ENCODE data around the gene SNX9.
"Not testable (repeated sequence)": the region's sequence is repeated elsewhere in the genome, so short reads cannot be mapped to it uniquely, and the experiment has no call there.

SNX9 gene

GRCh38 chr6:157950899-157951298 is 127.9 kb downstream of the SNX9 start:
- WGBS = no CpG with 5 or more reads among the region's 1 CpG
- not testable (repeated sequence) for H3K27me3 ChIP-seq (ENCODE audit: control insufficient read depth in 1 of 2, insufficient read depth in 1 of 2, low read length in 2 of 2); H3K4ac ChIP-seq (ENCODE audit: low read depth in 1 of 2, low read length in 2 of 2)

GRCh38 chr6:157951828-157952227 is 128.8 kb downstream of the SNX9 start:
- Histone ChIP-seq H4K8ac (ENCODE audit: low read length) (no peak overlapping the region), H4K91ac (ENCODE audit: low read length) (no peak overlapping the region), H3K9ac (ENCODE audit: low read length) (no peak overlapping the region), H3K4me3 (ENCODE audit: insufficient read depth in 1 of 2, low read depth in 1 of 2, low read length in 2 of 2) (no peak overlapping the region), H3K14ac (ENCODE audit: low read length in 2 of 2) (no peak overlapping the region), H2AK5ac (ENCODE audit: low read length, severe bottlenecking) (no peak overlapping the region), H3K27me3 (ENCODE audit: control insufficient read depth in 1 of 2, insufficient read depth in 1 of 2, low read length in 2 of 2) (no peaks in the 10 kb centered on the region), H3K4me2 (ENCODE audit: low read length, poor library complexity, severe bottlenecking) (no peak overlapping the region), H3K9me3 (ENCODE audit: control insufficient read depth, low read length) (peaks cover 20% of the 10 kb centered on the region), H2BK5ac (ENCODE audit: low read depth, low read length, poor library complexity, severe bottlenecking) (no peak overlapping the region), H3K27ac (ENCODE audit: low read length, poor library complexity, severe bottlenecking) (no peak overlapping the region), H3K18ac (ENCODE audit: low read depth in 1 of 2, low read length in 2 of 2) (no peak overlapping the region), H2BK12ac (ENCODE audit: low read length in 2 of 2) (no peak overlapping the region), H3K4me1 (ENCODE audit: control insufficient read depth, insufficient read depth, low read depth, low read length) (no peaks in the 10 kb centered on the region), H2BK15ac (ENCODE audit: low read depth, poor library complexity, severe bottlenecking) (no peak overlapping the region), H3K4ac (ENCODE audit: low read depth in 1 of 2, low read length in 2 of 2) (no peak overlapping the region), H2BK120ac (ENCODE audit: low read depth, low read length) (no peak overlapping the region), H2AFZ (ENCODE audit: low read depth, low read length) (no peak overlapping the region), H3K23ac (ENCODE audit: low read length in 2 of 2) (no peak overlapping the region), H3K79me1 (replicated peaks; ENCODE audit: low read length, poor library complexity, severe bottlenecking) (no peaks in the 10 kb centered on the region), H3K36me3 (ENCODE audit: control insufficient read depth in 1 of 2, insufficient read depth in 2 of 2, low read depth in 1 of 2, low read length in 2 of 2) (peaks cover 7 to 15% of the 10 kb centered on the region in 2 experiments)
- no peak for DNase-seq
- WGBS = 91% methylated on average over 7 of the region's 9 CpGs

More at GRCh38 chr6:157950899-157951298, 127.9 kb downstream of the SNX9 start:
- H2BK12ac ChIP-seq (ENCODE audit: low read length in 2 of 2); H3K4me3 ChIP-seq (ENCODE audit: insufficient read depth in 1 of 2, low read depth in 1 of 2, low read length in 2 of 2); H4K91ac ChIP-seq (ENCODE audit: low read length); H3K9ac ChIP-seq (ENCODE audit: low read length); H3K27ac ChIP-seq (ENCODE audit: low read length, poor library complexity, severe bottlenecking); H2AK5ac ChIP-seq (ENCODE audit: low read length, severe bottlenecking); H2BK5ac ChIP-seq (ENCODE audit: low read depth, low read length, poor library complexity, severe bottlenecking); H2BK120ac ChIP-seq (ENCODE audit: low read depth, low read length); DNase-seq; H4K8ac ChIP-seq (ENCODE audit: low read length); H3K14ac ChIP-seq (ENCODE audit: low read length in 2 of 2); H2BK15ac ChIP-seq (ENCODE audit: low read depth, poor library complexity, severe bottlenecking); H2AFZ ChIP-seq (ENCODE audit: low read depth, low read length); H3K4me1 ChIP-seq (ENCODE audit: control insufficient read depth, insufficient read depth, low read depth, low read length); H3K79me1 ChIP-seq (replicated peaks; ENCODE audit: low read length, poor library complexity, severe bottlenecking); H3K23ac ChIP-seq (ENCODE audit: low read length in 2 of 2); H3K4me2 ChIP-seq (ENCODE audit: low read length, poor library complexity, severe bottlenecking); H3K18ac ChIP-seq (ENCODE audit: low read depth in 1 of 2, low read length in 2 of 2): not testable (repeated sequence)
- Histone ChIP-seq H3K9me3 (ENCODE audit: control insufficient read depth, low read length) (peaks cover 28% of the 10 kb centered on the region), H3K36me3 (ENCODE audit: control insufficient read depth in 1 of 2, insufficient read depth in 2 of 2, low read depth in 1 of 2, low read length in 2 of 2) (peaks cover 12 to 24% of the 10 kb centered on the region in 2 experiments)

GRCh38 chr6:157952861-157953351 is 129.9 kb downstream of the SNX9 start:
- no peak overlapping the region for H2BK15ac ChIP-seq (ENCODE audit: low read depth, poor library complexity, severe bottlenecking)
- no peak overlapping the region for H3K4me3 ChIP-seq (ENCODE audit: insufficient read depth in 1 of 2, low read depth in 1 of 2, low read length in 2 of 2)
- H3K23ac ChIP-seq (ENCODE audit: low read length in 2 of 2) = no peak overlapping the region
- H4K8ac ChIP-seq (ENCODE audit: low read length) = peak overlapping the region; percentile 36
- no peak overlapping the region for H2AK5ac ChIP-seq (ENCODE audit: low read length, severe bottlenecking)
- H3K18ac ChIP-seq (ENCODE audit: low read depth in 1 of 2, low read length in 2 of 2) = no peak overlapping the region
- H2BK12ac ChIP-seq (ENCODE audit: low read length in 2 of 2) = no peak overlapping the region
- H3K27me3 ChIP-seq (ENCODE audit: control insufficient read depth in 1 of 2, insufficient read depth in 1 of 2, low read length in 2 of 2) = no peaks in the 10 kb centered on the region
- no peak overlapping the region for H3K9ac ChIP-seq (ENCODE audit: low read length)
- peaks cover 2 to 4% of the 10 kb centered on the region in 2 experiments for H3K36me3 ChIP-seq (ENCODE audit: control insufficient read depth in 1 of 2, insufficient read depth in 2 of 2, low read depth in 1 of 2, low read length in 2 of 2)
- H3K9me3 ChIP-seq (ENCODE audit: control insufficient read depth, low read length) = peaks cover 14% of the 10 kb centered on the region
- H3K4ac ChIP-seq (ENCODE audit: low read depth in 1 of 2, low read length in 2 of 2) = no peak overlapping the region
- no peak overlapping the region for H2BK120ac ChIP-seq (ENCODE audit: low read depth, low read length)
- no peak overlapping the region for H2AFZ ChIP-seq (ENCODE audit: low read depth, low read length)
- no peak overlapping the region for H4K91ac ChIP-seq (ENCODE audit: low read length)
- H3K4me2 ChIP-seq (ENCODE audit: low read length, poor library complexity, severe bottlenecking) = no peak overlapping the region
- no peak for DNase-seq
- no peak overlapping the region for H3K14ac ChIP-seq (ENCODE audit: low read length in 2 of 2)
- H3K27ac ChIP-seq (ENCODE audit: low read length, poor library complexity, severe bottlenecking) = no peak overlapping the region
- no peaks in the 10 kb centered on the region for H3K4me1 ChIP-seq (ENCODE audit: control insufficient read depth, insufficient read depth, low read depth, low read length)
- H2BK5ac ChIP-seq (ENCODE audit: low read depth, low read length, poor library complexity, severe bottlenecking) = no peak overlapping the region
- no peaks in the 10 kb centered on the region for H3K79me1 ChIP-seq (replicated peaks; ENCODE audit: low read length, poor library complexity, severe bottlenecking)
- 87% methylated on average over 6 of the region's 7 CpGs for WGBS

DNA sequence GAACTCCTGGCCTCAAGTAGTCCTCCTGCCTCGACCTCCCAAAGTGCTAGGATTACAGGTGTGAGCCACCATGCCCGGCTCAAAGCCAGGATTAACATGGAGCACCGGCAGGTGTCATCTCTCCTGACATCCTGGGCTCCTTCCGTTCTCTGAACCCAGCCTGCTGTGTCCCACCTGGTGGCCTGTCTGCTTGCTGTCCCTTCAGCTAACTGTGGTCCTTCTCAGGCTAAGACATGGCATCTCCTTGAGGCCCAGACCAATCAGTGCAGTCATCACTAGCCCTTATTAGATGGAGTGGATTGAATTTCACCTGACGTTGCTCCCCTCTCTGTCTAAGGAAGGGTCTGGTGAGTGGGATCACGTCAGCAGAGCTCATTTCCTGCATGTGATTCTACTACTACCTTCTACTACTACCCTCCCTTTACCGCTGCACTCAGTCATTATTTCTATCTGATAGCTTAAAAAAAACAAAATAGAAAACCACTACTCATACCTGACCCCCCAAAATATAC is 130.6 kb downstream of the SNX9 start:
- Histone ChIP-seq H2AFZ (ENCODE audit: low read depth, low read length) (no peak overlapping the region), H3K18ac (ENCODE audit: low read depth in 1 of 2, low read length in 2 of 2) (no peak overlapping the region), H4K91ac (ENCODE audit: low read length) (no peak overlapping the region), H2BK120ac (ENCODE audit: low read depth, low read length) (no peak overlapping the region), H3K4ac (ENCODE audit: low read depth in 1 of 2, low read length in 2 of 2) (no peak overlapping the region), H3K9me3 (ENCODE audit: control insufficient read depth, low read length) (peaks cover 12% of the 10 kb centered on the region), H3K9ac (ENCODE audit: low read length) (peak overlapping the region; percentile 55), H3K36me3 (ENCODE audit: control insufficient read depth in 1 of 2, insufficient read depth in 2 of 2, low read depth in 1 of 2, low read length in 2 of 2) (no peaks in the 10 kb centered on the region), H4K8ac (ENCODE audit: low read length) (no peak overlapping the region), H3K4me1 (ENCODE audit: control insufficient read depth, insufficient read depth, low read depth, low read length) (no peaks in the 10 kb centered on the region), H3K23ac (ENCODE audit: low read length in 2 of 2) (no peak overlapping the region), H3K79me1 (replicated peaks; ENCODE audit: low read length, poor library complexity, severe bottlenecking) (no peaks in the 10 kb centered on the region), H3K14ac (ENCODE audit: low read length in 2 of 2) (no peak overlapping the region), H3K4me2 (ENCODE audit: low read length, poor library complexity, severe bottlenecking) (no peak overlapping the region), H3K27me3 (ENCODE audit: control insufficient read depth in 1 of 2, insufficient read depth in 1 of 2, low read length in 2 of 2) (no peaks in the 10 kb centered on the region), H3K4me3 (ENCODE audit: insufficient read depth in 1 of 2, low read depth in 1 of 2, low read length in 2 of 2) (peak overlapping the region in 1 of 2 experiments; percentile 59), H2BK12ac (ENCODE audit: low read length in 2 of 2) (no peak overlapping the region), H2AK5ac (ENCODE audit: low read length, severe bottlenecking) (no peak overlapping the region), H3K27ac (ENCODE audit: low read length, poor library complexity, severe bottlenecking) (no peak overlapping the region), H2BK15ac (ENCODE audit: low read depth, poor library complexity, severe bottlenecking) (no peak overlapping the region), H2BK5ac (ENCODE audit: low read depth, low read length, poor library complexity, severe bottlenecking) (no peak overlapping the region)
- WGBS = 77% methylated on average over 7 of the region's 7 CpGs
- no peak for DNase-seq
